C4-2B (cell line): ENCODE data around the gene PLA2G3.

Experiments
- CTCF ChIP-seq: fragments of 450-650 bp; conservative IDR thresholded peaks from 2 replicates; pipeline ENCODE4 v1.5.1; 2017; ENCODE audit warnings: mild to moderate bottlenecking
- ZFX ChIP-seq: fragments of 450-650 bp; IDR thresholded peaks from 2 replicates; pipeline ENCODE4 v1.6.1; 2017

- TF ChIP-seq CTCF, result no peak
- no peak for TF ChIP-seq ZFX
These were observed 37.3 kb upstream of the PLA2G3 start for GRCh38 chr22:31177420-31178162.
